ENCODE results near the gene POLN. TPM values are rescaled to one million over a fixed set of nuclear protein-coding genes. Genes with fewer than 3 reads are reported as not detected.

POLN gene
- polyA plus RNA-seq, 3 donors = 2.8 to 14.7 (median 5.7) TPM

DNA sequence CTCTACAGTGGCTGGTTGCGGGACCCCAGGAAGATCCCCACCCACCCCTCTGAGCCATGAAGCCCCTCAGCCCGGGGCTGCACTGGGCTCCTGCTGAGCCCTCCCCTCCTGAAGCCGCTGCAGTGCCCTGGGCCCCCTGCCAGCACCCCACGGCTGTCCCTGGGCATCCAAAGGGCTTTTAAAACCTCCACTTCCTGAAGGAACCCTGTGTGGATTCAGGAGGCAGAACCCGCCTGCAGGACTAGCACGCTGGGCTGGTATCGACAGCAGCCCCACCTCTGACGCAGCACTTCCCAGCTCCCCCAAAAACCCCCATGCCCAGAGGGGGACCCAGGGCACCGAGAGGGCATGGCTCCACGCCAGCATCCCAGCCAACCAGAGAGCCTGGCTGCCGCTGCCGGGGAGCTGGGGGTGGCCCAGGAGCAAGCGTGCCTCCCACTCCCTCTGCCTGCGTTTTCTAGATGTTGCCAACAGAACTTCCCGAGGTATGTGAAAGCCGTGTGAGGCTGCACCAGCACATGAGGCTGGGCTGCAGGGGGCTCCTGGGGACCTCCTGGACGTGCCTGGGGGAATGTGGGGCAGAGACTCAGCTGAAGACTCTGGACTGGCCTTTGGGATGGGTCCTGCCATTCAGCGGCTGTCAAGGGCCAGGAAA, 13.7 kb upstream of the POLN start:
- H3K27ac ChIP-seq (ENCODE audit: low read depth, low read length) = no peak overlapping the region
- WGBS, 3 donors = 39 to 49% (median 48%) methylated on average over 15 to 18 of the region's 18 CpGs

DNA sequence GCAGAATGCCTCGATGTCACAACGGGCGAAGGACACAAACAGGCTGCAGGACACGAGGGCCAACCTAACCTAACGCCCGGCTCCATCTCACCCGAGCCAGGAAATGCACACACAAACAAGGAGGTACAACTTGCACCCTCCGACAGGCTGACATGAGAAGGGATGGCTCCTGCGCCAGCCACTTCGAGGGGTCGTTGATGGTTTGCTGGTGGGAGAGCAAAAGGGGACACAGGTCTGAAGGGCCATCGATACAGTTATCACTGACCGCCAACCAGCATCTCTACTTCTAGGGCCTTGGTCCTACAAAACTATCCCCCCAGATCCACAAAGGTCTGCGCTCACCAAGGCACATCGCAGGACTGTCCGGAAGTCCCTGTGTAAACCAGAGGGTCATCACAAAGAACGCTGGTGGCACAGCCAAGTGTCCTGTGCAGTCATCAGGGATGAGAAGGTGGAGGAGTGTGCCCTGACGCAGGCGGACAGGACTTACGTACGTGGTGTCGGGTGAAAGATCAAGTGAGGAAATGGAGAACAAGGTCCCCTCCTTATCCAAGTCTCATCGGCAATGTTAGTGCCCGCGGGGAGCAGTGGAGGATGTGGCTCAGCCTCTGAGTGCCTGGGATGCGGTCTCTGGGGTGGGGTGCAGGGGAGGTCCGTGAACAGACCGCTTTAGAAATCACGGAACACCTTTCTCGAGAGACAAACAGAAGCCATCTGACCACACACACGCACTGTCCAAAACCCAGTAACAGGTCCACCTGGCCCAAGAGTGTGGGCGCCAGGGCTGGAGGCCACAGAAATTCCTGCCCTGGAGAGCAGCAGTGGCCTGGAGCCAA, 13.0 kb upstream of the POLN start:
- whole genome bisulfite sequencing, 3 donors = 83 to 87% (median 86%) methylated on average over 31 to 32 of the region's 32 CpGs
- H3K27ac ChIP-seq (ENCODE audit: low read depth, low read length) = no peak overlapping the region

DNA sequence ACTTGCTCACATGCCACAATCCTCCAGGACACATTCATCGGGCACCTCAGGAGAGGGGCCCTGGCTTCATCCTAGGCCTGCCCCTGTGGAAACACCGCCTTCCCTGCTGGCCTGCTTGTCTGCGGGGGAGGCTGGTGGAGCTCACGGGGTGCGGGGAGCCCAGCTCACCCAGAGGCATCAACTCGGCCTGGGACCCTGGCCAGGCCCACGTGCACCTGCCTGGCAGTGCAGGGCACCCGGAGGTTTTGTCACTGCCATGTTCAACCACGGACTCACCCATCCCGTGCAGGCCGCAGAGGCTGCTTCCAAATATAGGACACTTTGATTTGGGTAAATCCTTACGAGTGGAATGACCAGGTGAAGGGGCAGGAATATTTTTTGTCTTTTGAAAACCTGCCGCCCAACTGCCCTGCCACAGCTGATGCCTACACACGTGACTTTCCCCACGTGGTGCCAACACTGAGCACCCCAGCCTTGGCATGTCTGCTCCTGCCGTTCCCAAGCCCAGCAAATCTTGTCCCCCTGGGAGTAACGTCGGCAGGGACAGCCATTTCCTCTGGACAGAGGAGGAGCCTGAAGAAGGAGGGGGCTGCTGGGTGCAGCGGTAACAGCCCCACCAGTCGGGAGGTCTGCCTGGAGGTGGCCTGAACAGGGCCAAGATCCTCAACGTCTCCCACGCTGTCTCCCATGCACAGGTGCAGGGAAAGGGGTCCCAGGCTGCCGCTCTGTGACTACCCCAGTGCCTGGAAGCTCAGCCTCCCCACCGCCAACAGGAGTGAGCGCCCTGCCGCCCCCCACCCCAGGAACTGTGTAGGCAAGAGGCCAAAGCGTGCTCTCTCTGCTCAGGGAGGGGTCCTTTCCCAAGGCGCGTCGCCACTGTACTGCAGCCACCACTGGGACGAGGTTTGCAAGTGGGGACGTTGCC, 11.5 kb upstream of the POLN start:
- 82 to 86% (median 82%) methylated on average over 32 of the region's 32 CpGs for WGBS, 3 donors
- no peak overlapping the region for H3K27ac ChIP-seq (ENCODE audit: low read depth, low read length)

DNA sequence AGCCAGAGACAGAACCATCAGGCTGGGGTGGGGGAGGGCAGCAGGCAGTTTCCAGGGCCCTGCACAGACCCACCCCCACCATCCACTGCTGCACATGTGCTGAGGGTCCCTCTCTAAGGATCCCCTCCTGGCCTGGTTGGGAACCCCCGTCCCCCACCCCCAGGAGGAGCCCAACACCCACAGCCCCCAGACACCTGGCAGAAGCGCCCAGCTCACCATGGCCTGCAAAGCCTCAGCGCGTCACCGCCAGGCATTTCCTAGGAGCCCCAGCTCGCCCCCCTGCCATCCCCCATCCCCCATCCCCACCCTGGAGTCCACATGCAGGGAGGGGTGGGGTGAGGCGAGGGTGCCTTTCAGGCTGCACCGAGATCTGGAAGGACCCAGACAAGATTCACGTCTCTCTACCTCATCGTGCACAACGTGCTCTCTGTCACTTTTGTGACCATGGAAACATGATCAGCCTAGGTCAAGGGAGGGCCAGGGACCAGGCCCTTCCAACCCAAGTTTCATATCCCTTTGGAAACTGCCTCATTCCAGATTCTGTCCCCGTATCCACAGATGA, 10.7 kb upstream of the POLN start:
- WGBS, 3 donors = 80 to 87% (median 86%) methylated on average over 9 to 12 of the region's 12 CpGs
- no peak overlapping the region for H3K27ac ChIP-seq (ENCODE audit: low read depth, low read length)

DNA sequence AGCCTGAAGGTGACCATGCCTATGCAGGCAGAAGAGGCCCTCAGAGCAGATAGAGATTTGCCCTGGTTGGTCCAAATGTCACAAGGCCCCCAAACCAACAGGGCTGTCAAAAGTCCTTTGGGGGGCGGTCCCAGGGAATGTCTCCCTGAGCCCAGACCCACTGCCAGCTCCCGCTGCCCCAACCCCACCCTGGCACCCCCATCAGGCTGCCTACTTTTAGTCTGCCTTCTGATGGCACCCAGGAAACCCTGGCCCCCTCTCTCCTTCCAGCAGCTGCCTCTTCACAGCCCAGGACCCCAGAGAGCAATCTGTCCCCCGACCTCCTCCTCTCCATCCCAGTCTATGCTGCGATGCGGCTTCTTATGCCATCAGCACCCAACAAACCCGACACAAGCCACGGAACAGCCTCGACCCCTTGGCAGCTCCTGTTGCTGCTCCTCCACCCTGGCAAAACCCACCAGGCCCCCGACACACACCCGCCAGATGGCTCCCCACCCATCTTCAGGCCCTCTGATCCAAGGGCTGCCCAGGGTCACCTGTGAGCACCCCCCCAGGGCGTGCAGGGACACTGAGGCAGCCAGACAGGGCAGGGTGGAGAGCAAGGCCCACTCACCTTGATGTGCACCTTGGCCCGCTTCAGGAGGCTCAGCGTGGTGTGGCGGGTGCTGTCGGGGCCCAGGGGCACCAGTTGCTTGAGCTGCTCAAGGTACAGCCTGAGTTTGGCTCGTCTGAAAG, 10.0 kb upstream of the POLN start:
- H3K27ac ChIP-seq (ENCODE audit: low read depth, low read length) = no peak overlapping the region
- 93 to 94% (median 93%) methylated on average over 15 to 16 of the region's 16 CpGs for WGBS, 3 donors

DNA sequence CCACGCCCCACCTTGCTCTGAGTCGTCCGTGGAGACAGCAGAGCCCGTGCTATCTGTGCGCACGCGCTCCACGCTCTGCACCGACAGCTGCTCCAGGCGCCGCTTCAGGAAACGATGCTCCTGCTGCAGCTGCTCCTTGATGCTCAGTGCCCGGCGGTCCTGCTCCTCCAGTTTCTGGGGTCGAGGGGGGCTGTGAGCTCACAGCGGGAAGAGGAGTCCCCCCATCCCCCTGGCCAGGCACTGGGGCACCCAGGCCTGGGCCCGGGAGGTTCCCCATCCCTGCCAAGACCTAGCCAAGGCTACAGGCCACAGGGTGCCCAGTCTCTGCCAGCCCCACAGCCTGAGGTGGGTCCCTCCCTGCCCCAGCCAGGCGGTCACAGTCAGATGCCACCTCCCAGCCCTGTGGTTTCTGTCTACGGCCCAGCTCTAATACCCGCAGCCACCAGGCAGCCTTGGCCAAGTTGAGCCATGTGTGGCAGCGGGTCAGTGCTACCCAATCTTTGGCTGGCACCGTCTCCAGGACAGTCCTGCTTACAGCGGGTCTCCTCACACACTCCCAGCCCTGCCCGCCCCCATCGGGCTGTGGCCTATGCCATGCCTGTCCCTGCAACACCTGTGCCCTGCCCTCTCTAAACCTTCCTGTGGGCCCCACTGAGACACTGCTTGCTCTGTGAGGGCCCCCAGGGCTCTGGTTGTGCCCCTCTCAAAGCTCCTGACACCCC, 9.3 kb upstream of the POLN start:
- 91 to 93% (median 93%) methylated on average over 25 of the region's 25 CpGs for WGBS, 3 donors

DNA sequence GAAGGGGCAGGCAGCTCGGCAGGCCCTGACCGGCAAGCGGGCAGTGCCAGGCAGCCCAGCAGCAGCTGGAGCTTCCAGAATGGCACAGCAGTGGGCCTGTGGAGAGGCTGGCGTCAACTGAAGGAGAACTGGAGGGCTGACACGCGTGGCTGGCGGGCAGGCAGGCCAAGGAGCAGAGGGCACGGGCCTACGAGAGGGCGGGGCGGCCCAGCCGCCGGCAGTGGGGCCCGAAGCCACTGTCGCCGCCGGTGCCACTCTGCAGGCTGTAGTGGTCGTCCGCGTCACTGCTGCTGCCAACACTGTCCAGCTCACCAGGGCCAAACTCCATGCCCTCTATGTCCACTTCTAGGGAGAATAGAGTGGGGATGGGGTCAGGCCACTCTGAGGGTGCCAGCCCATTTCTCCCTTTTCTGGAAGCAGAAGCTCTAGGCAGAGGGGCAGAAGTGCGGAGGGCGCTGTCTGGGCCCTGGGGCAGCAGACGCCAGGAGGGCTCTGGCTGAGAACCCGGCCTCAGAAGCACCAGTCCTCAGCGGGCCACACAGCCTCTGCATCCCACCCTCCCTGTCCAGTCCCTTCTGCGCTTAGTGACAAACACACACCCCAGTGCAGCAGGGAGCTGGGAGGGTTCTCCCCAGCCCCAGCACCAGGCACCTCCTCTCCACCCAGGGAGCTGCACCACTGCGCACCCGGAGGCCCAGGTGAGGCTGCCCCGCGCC, 8.6 kb upstream of the POLN start:
- whole genome bisulfite sequencing, 3 donors = 92 to 96% (median 93%) methylated on average over 29 to 30 of the region's 30 CpGs
- H3K27ac ChIP-seq (ENCODE audit: low read depth, low read length) = no peak overlapping the region

More for the DNA sequence above, 9.3 kb upstream of the POLN start:
- H3K27ac ChIP-seq (ENCODE audit: low read depth, low read length) = no peak overlapping the region

DNA sequence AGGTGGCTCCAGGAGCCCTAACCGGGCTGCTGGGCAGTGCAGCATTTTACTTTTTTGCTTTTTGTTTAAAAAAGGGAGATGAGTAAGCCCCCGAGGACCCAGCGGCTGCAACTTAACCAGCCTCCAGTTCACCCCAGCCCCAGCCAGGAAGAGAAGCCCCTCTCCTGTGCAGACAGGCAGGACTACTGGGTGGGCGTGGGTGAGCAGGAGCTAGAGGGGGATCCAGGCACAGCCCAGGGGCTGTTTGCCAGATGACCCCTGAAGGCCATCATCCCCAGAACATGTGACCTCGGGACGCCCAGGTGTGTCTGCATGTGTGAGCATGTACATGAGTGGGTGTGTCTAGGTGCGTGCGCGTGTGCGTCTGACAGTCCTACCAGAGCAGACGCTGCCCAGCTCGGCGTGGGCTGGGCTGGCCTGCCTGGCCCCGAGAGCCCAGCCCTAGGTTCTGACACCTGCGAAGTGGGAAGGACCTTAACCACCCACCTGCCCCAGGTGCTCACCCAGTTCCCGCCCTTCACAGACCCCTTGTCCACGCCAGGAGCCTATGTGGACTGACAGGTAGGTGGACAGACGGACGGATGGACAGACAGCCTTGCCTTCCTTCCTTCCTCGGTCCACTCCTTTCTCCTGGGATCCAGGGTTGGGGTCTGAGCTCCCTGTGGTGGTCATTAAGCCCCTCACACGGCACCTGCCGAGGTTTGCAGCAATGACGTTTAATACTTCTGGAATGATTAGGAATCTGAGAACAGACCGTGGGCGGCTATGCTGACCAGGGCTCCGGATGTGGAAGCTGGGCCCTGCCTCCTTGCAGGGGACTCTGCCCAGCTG, 7.8 kb upstream of the POLN start:
- no peak overlapping the region for H3K27ac ChIP-seq (ENCODE audit: low read depth, low read length)
- WGBS, 3 donors = 87 to 89% (median 88%) methylated on average over 26 of the region's 26 CpGs

DNA sequence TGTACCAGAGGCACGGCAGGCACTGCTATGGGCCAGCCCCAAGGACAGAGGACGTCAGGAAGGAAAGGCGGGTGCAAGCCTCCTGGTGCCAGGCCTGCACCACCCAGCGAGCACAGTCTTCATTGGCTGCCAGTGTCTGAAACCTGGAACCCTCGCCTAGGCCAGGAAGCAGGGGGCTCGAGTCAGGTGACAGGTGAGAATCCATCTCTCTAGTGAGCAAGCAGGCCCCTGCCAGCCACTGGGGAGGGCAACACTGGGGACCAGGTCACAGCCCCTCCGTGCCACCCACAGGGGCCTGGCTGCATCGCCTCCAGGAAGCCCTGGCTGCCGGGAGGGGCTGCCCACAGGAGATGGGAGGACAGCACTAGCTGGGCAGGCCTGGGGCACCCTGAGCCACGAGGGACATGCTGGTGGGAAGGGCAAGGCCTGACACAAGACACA, 6.9 kb upstream of the POLN start:
- 76 to 79% (median 77%) methylated on average over 9 to 10 of the region's 10 CpGs for WGBS, 3 donors

DNA sequence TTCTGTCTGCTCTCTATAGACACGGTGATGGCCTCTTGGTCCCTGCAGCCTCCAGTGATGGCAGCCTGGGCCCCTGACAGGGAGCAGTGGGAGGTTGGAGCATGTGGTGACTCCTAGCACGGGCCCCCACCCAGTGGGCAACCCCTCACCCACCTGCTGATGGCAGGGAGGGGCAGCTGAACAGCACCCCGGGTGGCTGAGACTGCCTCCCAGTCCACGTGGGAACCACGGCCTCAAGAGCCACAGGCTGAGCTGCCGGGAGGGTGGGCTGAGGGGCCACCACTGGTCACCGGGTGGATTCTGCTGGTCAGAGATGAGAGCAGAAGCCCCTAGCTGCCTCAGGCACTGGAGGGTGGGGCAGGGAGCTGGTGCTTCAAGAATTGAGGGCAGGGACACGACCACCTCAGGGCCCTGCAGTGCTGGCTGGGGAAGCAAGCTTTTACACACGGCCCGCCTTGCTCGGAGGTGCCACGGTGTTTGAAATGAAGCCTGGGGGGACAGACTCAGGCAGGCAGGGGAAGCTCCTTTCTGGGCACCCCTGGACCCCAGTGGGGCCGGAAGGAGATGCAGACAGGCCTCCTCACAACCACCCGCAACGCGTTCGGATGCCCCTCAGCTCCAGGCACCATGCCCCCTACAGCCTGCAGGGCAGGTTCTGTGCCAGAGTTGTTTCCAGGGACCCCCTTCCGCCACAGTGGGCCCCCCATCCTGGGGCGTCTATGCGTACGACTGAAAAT, 6.3 kb upstream of the POLN start:
- no peak overlapping the region for H3K27ac ChIP-seq (ENCODE audit: low read depth, low read length)
- 81 to 87% (median 82%) methylated on average over 21 of the region's 21 CpGs for WGBS, 3 donors

More for the DNA sequence above, 6.9 kb upstream of the POLN start:
- H3K27ac ChIP-seq (ENCODE audit: low read depth, low read length) = no peak overlapping the region

DNA sequence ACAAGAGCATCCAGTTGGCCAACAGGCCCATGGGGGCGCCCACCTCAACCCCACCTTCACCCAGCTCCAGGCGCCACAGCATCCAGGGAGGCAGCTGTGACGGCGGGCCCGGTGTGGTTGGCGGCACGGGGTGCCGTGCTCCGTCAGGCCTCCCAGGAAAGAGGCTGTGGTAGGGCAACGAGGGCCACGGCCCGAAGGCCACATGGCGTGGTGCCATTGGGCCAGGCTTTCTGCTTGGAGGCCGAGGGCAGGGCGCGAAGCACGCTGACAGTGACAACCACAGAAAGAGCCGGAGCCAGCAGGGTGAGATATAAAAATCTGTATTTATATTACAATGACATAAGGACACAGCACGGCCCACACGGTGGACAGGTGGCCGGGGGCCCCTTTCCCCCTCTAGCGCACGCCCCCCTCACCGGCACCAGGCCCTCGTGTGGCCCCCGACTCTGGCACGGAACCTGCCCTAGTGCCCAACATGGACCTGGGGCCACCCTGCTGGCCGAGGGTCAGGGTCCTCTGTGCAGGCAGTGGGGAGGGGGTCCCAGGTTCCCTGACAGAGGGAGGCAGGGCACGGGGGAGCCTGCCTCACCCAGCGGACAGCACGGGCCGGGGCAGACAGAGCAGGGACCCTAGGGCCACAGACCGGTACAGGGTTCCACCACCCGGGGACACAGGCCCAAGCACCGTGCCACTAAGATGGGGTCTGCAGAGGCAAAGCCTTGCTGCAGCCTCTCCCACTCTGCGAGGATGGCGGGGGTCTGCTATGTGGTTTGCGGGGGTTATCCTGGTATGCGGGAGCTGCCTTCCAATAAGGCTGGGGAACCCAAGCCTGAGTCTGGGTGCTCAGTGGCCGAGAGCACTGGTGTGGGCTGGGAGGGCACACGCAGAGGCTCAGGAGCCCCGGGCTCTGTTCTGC, 5.5 kb upstream of the POLN start:
- WGBS, 3 donors = 81 to 94% (median 90%) methylated on average over 38 to 42 of the region's 42 CpGs
- no peak overlapping the region for H3K27ac ChIP-seq (ENCODE audit: low read depth, low read length)

DNA sequence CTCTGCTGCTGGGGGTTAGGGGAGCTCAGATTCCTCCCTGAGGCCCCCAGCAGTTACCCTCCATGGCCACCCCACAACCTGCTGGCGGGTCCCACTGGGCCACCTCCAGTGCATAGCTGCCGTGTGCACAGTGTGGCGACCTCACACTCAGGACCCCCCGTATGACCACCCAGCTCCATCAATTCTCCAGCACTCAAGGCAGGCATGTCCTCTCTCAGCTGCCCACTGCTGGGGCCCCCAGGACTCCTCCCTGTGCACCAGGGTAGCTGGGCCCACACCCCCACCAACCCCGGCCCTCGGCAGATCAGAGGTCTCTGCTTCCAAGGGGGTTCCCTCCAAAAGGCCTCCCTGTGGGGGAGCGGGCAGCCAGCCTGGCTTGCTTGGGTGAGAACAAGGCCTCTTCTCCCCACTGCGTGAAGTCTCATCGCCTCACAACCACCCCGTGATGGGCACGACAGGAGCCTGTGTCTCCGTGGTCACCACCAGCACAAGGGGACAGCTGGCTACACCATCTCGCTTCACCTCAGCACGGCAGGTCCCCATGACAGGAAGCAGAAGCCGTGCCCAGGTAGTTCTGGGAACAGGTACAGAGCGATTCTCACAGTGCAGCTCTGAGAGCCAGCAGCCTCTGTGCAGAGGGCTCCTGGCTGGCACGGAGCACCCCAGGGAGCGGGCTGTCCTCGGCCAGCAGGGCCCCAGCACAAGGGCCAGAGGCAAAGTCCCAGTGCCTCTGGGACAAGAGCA, 4.6 kb upstream of the POLN start:
- no peak overlapping the region for H3K27ac ChIP-seq (ENCODE audit: low read depth, low read length)
- WGBS, 3 donors = 91% methylated on average over 19 of the region's 19 CpGs

DNA sequence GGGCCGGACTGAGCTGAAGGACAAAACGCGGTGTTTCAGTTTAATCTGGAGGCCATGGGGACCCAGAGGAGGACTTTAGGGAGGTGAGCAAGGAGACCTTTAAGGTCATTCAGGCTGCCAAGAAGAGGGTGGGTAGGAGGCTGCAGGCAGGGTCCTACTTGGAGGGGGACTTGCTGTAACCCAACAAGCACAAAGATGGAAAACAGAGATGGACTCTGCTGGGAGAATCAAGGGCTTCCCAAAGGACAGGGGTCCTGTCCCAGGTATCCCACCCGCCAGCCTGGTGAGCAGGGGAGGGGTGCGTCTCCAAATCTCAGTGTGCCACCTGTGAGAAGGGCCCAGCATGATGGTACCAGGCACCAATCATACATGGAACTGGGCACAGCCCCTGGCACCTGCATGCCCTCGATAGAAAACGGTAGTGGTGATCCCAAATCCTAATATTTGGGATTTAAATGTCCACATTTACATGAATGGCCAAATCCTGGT, 3.9 kb upstream of the POLN start:
- WGBS, 3 donors = 68 to 85% (median 84%) methylated on average over 7 of the region's 7 CpGs
- H3K27ac ChIP-seq (ENCODE audit: low read depth, low read length) = no peak overlapping the region

Measured in adipose tissue (tissue), 3 donors.